Osteoblast (primary cell): ENCODE results near the gene AKR1C2. TPM values are rescaled to one million over a fixed set of nuclear protein-coding genes. Genes with fewer than 3 reads are reported as not detected.
"Not testable (repeated sequence)": the region's sequence is repeated elsewhere in the genome, so short reads cannot be mapped to it uniquely, and the experiment has no call there.

Experiments
- DNase-seq: peaks from one replicate; pipeline ENCODE4 v3.0.0; 2011; ENCODE audit warnings: low spot score, mixed read lengths; ENCODE audit not compliant: insufficient read length; ENCODE audit errors: missing footprints
- H2AFZ ChIP-seq: 2 replicates; pipeline ENCODE4 v1.6.0; 2011; ENCODE audit warnings: mild to moderate bottlenecking, low read length
- H3K27ac ChIP-seq: 2 replicates; pipeline ENCODE4 v1.5.1; 2011; ENCODE audit warnings: mild to moderate bottlenecking, low read depth, low read length, moderate library complexity
- H3K27me3 ChIP-seq: 2 replicates; pipeline ENCODE4 v1.6.0; 2012; ENCODE audit warnings: mild to moderate bottlenecking, control low read depth, inconsistent platforms, low read length, moderate library complexity; ENCODE audit not compliant: insufficient read depth
- H3K36me3 ChIP-seq: 2 replicates; pipeline ENCODE4 v1.5.1; 2011; ENCODE audit warnings: mild to moderate bottlenecking, low read length, control low read depth, moderate library complexity; ENCODE audit not compliant: insufficient read depth
- H3K4me1 ChIP-seq: 2 replicates; pipeline ENCODE4 v1.5.1; 2011; ENCODE audit warnings: mild to moderate bottlenecking, low read length, control low read depth, moderate library complexity; ENCODE audit not compliant: insufficient read depth
- H3K4me2 ChIP-seq: 2 replicates; pipeline ENCODE4 v1.6.0; 2011; ENCODE audit warnings: mild to moderate bottlenecking, low read length; ENCODE audit not compliant: insufficient read depth
- H3K4me3 ChIP-seq: fragments of 200-600 bp; sonication (generic); 3 replicates; pipeline ENCODE4 v1.5.1; 2012; ENCODE audit warnings: mild to moderate bottlenecking, low read length, inconsistent platforms; ENCODE audit not compliant: insufficient read depth
- H3K79me2 ChIP-seq: 2 replicates; pipeline ENCODE4 v1.6.0; 2012; ENCODE audit warnings: mild to moderate bottlenecking, low read length, control low read depth, inconsistent platforms; ENCODE audit not compliant: insufficient read depth
- H3K9me3 ChIP-seq: 2 replicates; pipeline ENCODE4 v1.5.1; 2011; ENCODE audit warnings: low read depth, low read length, control low read depth
- H4K20me1 ChIP-seq: 2 replicates; pipeline ENCODE4 v1.6.0; 2012; ENCODE audit warnings: mild to moderate bottlenecking, low read length, control low read depth; ENCODE audit not compliant: insufficient read depth
- total RNA-seq: library from RNA; depleted of rRNA; stranded (reverse); fragments of >200 nt; gene quantifications from 2 replicates; pipeline ENCODE4 v1.2.3, GENCODE V29; 2012
- TF ChIP-seq, protein P1 (sequence below): IDR thresholded peaks from 2 replicates; pipeline ENCODE4 v1.5.1; 2011; ENCODE audit warnings: mild to moderate bottlenecking, low read depth, low read length, moderate library complexity; ENCODE audit errors: extremely low read depth

Gene AKR1C2
- total RNA-seq, 1 donor, result 46.0 TPM

DNA sequence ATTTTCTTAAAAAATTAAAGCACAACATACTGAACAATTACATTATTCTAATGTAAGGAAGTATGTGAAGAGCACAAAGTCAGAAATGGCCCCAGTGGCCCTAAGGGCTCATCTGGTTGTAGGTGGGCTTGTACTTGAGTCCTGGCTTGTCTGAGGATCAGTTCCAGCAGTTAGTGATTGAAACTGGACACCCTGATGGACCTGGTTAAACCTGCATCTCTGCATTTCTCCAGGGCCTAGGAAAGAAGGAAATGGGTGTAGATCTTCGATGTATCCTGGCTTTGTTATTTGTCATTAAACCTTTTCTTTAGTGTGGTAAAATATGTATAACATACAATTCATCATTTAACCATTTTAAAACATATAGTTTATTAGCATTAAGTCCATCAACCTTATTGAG is 9.7 kb upstream of the AKR1C2 start:
- Histone ChIP-seq H2AFZ (no peak overlapping the region), H3K36me3 (no peaks in the 10 kb centered on the region), H3K4me3 (no peak overlapping the region), H3K79me2 (no peaks in the 10 kb centered on the region), H3K27me3 (no peaks in the 10 kb centered on the region), H3K27ac (no peak overlapping the region), H3K4me1 (no peaks in the 10 kb centered on the region), H4K20me1 (no peaks in the 10 kb centered on the region), H3K4me2 (no peak overlapping the region), H3K9me3 (no peaks in the 10 kb centered on the region)
- TF ChIP-seq, protein P1, sequence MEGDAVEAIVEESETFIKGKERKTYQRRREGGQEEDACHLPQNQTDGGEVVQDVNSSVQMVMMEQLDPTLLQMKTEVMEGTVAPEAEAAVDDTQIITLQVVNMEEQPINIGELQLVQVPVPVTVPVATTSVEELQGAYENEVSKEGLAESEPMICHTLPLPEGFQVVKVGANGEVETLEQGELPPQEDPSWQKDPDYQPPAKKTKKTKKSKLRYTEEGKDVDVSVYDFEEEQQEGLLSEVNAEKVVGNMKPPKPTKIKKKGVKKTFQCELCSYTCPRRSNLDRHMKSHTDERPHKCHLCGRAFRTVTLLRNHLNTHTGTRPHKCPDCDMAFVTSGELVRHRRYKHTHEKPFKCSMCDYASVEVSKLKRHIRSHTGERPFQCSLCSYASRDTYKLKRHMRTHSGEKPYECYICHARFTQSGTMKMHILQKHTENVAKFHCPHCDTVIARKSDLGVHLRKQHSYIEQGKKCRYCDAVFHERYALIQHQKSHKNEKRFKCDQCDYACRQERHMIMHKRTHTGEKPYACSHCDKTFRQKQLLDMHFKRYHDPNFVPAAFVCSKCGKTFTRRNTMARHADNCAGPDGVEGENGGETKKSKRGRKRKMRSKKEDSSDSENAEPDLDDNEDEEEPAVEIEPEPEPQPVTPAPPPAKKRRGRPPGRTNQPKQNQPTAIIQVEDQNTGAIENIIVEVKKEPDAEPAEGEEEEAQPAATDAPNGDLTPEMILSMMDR, result no peak
- DNase-seq, result no peak

DNA sequence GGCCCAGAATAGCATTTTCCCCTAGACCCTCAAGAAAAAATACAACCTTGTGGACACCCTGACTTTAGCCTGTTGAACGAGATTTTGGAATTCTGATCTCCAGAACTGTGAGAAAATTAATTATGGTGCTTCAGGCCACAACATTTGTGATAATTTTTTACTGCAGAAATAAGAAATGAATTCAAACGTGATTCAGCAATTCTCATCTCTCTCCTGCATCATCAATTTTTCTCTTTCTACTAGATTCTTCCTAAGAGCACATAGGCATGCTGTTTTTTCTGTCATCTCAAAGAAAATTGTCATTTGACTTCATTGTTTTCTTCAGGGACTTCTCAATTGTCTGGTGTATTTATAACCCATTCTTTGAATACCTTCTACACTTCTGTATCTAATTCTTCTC is 8.9 kb upstream of the AKR1C2 start:
- TF ChIP-seq, protein P1, result no peak
- no peaks in the 10 kb centered on the region for H3K4me1 ChIP-seq
- H2AFZ ChIP-seq, result no peak overlapping the region
- H3K9me3 ChIP-seq, result no peaks in the 10 kb centered on the region
- H3K4me3 ChIP-seq, result no peak overlapping the region
- no peak overlapping the region for H3K27ac ChIP-seq
- H3K79me2 ChIP-seq, result no peaks in the 10 kb centered on the region
- no peak overlapping the region for H3K4me2 ChIP-seq
- DNase-seq, result no peak
- no peaks in the 10 kb centered on the region for H3K27me3 ChIP-seq
- H4K20me1 ChIP-seq, result no peaks in the 10 kb centered on the region
- no peaks in the 10 kb centered on the region for H3K36me3 ChIP-seq

DNA sequence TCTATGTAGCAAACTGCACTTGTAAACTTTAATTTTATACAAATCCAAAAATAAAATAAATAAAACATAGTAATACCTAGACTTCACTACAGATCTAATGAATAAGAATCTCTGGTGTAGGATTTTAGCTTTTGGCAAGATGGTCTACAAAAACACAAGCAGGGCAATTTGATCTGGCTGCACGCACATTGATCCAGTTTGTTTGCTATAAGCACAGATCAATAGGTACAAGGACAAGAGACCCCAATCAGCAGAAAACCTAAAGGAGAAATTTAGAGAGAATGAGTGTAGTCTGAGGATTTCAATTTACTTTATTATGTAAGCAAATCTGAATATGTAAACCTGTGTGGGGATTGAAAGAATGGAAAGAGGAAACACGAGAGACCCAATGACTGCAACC is 7.7 kb upstream of the AKR1C2 start:
- H3K79me2 ChIP-seq, H2AFZ ChIP-seq, H3K27ac ChIP-seq, DNase-seq, H3K9me3 ChIP-seq, H3K4me1 ChIP-seq, H3K36me3 ChIP-seq, H3K4me2 ChIP-seq, H4K20me1 ChIP-seq, H3K4me3 ChIP-seq, H3K27me3 ChIP-seq: not testable (repeated sequence)

DNA sequence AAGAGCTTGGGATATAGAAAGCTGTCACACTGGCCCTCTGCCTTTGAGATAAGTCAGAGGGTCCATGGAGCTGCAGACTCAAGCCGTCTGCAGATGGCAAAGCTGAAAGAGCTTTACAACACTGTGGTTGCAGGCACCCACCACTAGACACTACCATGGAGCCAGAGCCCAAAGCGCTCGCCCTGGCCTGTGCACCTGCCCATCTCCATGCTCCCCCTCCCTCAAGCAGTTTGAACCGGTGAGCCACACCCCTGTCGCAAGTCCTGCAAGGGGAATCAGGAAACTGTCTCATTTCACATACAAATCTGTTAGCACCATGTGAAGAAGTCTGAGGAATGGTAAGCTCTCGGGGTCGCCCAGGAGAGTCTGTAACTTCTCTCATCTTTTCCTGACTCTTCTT is 6.4 kb upstream of the AKR1C2 start:
- H3K79me2 ChIP-seq, H3K36me3 ChIP-seq, H4K20me1 ChIP-seq, DNase-seq, H3K27me3 ChIP-seq, H3K9me3 ChIP-seq, H3K27ac ChIP-seq, H3K4me1 ChIP-seq, H3K4me3 ChIP-seq, H2AFZ ChIP-seq, H3K4me2 ChIP-seq: not testable (repeated sequence)

DNA sequence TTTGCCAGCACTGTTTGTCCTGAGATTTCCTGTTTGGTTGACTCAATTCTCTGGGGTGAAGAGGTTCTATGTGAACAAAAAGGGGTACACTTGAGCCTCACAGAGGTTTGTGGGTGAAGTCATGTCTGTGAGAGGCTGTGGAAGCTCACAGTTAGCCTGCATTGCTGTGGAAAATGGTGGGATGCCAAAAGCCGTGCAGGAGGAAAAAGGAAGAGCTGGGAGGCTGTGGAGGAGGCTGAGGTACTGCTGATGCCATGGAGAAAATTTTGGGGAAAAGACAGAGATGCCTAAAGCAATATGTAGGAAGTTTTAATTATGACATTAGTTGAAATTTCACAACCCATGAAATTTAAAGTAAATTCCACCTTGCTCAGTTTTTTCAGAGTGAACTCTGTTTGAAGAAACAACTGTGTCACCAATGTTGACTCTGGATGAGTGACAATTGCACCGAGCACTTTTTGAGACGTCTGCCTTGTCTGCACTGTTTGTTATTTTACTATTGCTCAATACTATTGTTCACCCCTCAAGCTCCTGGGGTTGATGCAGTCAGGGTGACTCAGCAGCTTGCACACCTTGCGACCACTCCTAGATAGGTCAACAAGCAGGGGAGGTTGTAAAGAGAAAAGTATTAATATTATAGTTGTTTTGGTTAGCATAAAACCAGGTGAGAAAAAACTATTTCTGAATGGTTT is 5.3 kb upstream of the AKR1C2 start:
- not testable (repeated sequence) for H3K79me2 ChIP-seq, H3K27me3 ChIP-seq, H3K4me3 ChIP-seq, H3K9me3 ChIP-seq, H3K4me1 ChIP-seq, H2AFZ ChIP-seq, H3K36me3 ChIP-seq, H4K20me1 ChIP-seq, H3K27ac ChIP-seq, DNase-seq, H3K4me2 ChIP-seq

DNA sequence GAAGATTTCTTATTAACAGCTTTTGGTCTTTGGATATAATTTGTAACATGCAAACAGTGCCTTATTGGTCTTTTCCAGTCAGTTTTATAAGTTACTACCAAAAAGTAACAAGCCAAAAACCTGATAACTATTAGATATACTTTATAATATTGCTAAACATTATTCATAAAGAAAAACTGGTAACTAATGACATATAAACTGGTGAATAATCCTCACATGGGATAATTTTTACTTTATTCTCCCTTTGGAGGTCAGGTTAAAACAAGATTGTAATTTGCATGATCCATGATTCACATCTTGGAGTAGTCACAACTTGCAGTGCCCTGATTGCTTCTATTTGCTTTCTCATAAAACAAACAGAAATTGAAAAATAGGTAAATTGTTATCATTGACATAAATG is 844 bp upstream of the AKR1C2 start:
- not testable (repeated sequence) for DNase-seq, H3K79me2 ChIP-seq, H3K27me3 ChIP-seq, H3K4me2 ChIP-seq, H4K20me1 ChIP-seq, H3K4me1 ChIP-seq, H2AFZ ChIP-seq, H3K27ac ChIP-seq, H3K9me3 ChIP-seq, H3K4me3 ChIP-seq, H3K36me3 ChIP-seq

DNA sequence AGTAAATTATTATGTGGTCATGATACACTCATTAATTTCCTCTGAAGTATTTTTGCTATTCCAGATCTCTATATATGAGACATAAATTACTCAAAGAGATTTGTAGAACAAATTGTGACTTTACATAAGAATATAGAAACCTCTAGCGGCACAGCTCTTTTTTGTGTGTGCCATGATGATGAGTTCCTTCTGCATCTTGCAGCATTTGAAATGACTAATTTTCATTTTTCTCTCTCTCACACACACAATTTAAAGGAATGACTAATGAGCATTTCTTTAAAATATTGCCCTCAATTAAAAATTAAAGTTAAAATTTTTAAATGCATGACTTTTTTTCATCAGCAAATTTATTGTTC is 351 bp upstream of the AKR1C2 start:
- H3K79me2 ChIP-seq, H3K36me3 ChIP-seq, H3K4me3 ChIP-seq, H3K4me2 ChIP-seq, DNase-seq, H4K20me1 ChIP-seq, H3K9me3 ChIP-seq, H3K4me1 ChIP-seq, H2AFZ ChIP-seq, H3K27ac ChIP-seq, H3K27me3 ChIP-seq: not testable (repeated sequence)
